ENCODE measurements around the gene TTC31.

Gene TTC31

DNA sequence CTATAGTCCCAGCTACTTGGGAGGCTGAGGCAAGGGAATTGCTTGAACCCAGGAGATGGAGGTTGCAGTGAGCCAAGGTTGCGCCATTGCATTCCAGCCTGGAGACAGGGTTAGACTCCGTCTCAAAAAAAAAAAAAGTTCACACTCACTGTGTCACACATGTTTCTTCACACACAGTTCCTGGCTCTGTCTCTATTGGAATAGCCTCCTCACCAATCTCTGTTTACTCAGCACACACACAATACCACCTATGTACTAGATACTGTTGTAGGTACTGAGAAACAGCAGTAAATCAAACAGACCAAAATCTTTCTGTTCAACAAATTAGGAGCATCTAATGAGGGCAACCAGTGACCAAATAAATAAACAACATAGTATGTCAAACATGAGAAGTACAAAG, 3.3 kb downstream of the TTC31 start:
- Histone ChIP-seq H3K4me3 (ENCODE audit: insufficient read depth, low read length, poor library complexity, severe bottlenecking) (no peak overlapping the region), H3K27me3 (ENCODE audit: low read length) (no peaks in the 10 kb centered on the region), H3K9me2 (replicated peaks; ENCODE audit: insufficient read depth, low read length) (no peaks in the 10 kb centered on the region), H3K36me3 (ENCODE audit: low read length) (no peaks in the 10 kb centered on the region), H2AFZ (ENCODE audit: low read depth, low read length, severe bottlenecking) (no peak overlapping the region), H3K9me3 (ENCODE audit: insufficient read depth, low read length) (no peaks in the 10 kb centered on the region), H4K20me1 (ENCODE audit: low read depth, low read length) (no peaks in the 10 kb centered on the region), H3K27ac (ENCODE audit: low read depth, low read length) (no peak overlapping the region), H3F3A (ENCODE audit: insufficient read depth) (no peaks in the 10 kb centered on the region), H3K79me2 (ENCODE audit: insufficient read depth, low read length) (peaks cover 26% of the 10 kb centered on the region), H3K4me2 (ENCODE audit: low read depth, low read length, poor library complexity, severe bottlenecking) (no peak overlapping the region), H3K9ac (ENCODE audit: low read length) (no peak overlapping the region)
- no peak for TF ChIP-seq CTCF (IDR thresholded peaks at IDR 0.05; ENCODE audit: insufficient read depth, low read length, poor library complexity, severe bottlenecking)
- TF ChIP-seq EZH2phosphoT487 (conservative IDR thresholded peaks at IDR 0.05; ENCODE audit: low read length): no peak

- H3K4me2 ChIP-seq (ENCODE audit: low read depth, low read length, poor library complexity, severe bottlenecking): no peak overlapping the region
- TF ChIP-seq EZH2phosphoT487 (conservative IDR thresholded peaks at IDR 0.05; ENCODE audit: low read length) (no peak), CTCF (IDR thresholded peaks at IDR 0.05; ENCODE audit: insufficient read depth, low read length, poor library complexity, severe bottlenecking) (no peak)
These were observed 6.0 kb downstream of the TTC31 start for GRCh38 chr2:74488643-74489481.

GRCh38 chr2:74489906-74490305, 7.0 kb downstream of the TTC31 start:
- Histone ChIP-seq H3K27me3 (ENCODE audit: low read length) (no peaks in the 10 kb centered on the region), H3K27ac (ENCODE audit: low read depth, low read length) (no peak overlapping the region), H3F3A (ENCODE audit: insufficient read depth) (no peaks in the 10 kb centered on the region), H3K9ac (ENCODE audit: low read length) (no peak overlapping the region), H3K4me2 (ENCODE audit: low read depth, low read length, poor library complexity, severe bottlenecking) (no peak overlapping the region), H3K4me3 (ENCODE audit: insufficient read depth, low read length, poor library complexity, severe bottlenecking) (no peak overlapping the region), H2AFZ (ENCODE audit: low read depth, low read length, severe bottlenecking) (no peak overlapping the region), H3K9me3 (ENCODE audit: insufficient read depth, low read length) (no peaks in the 10 kb centered on the region), H3K9me2 (replicated peaks; ENCODE audit: insufficient read depth, low read length) (no peaks in the 10 kb centered on the region), H4K20me1 (ENCODE audit: low read depth, low read length) (no peaks in the 10 kb centered on the region), H3K36me3 (ENCODE audit: low read length) (no peaks in the 10 kb centered on the region), H3K79me2 (ENCODE audit: insufficient read depth, low read length) (no peaks in the 10 kb centered on the region)
- TF ChIP-seq EZH2phosphoT487 (conservative IDR thresholded peaks at IDR 0.05; ENCODE audit: low read length): no peak
- no peak for TF ChIP-seq CTCF (IDR thresholded peaks at IDR 0.05; ENCODE audit: insufficient read depth, low read length, poor library complexity, severe bottlenecking)

More at GRCh38 chr2:74488643-74489481, 6.0 kb downstream of the TTC31 start:
- no peaks in the 10 kb centered on the region for H3F3A ChIP-seq (ENCODE audit: insufficient read depth)
- H3K4me3 ChIP-seq (ENCODE audit: insufficient read depth, low read length, poor library complexity, severe bottlenecking): no peak overlapping the region
- H3K9ac ChIP-seq (ENCODE audit: low read length): no peak overlapping the region
- H3K9me3 ChIP-seq (ENCODE audit: insufficient read depth, low read length): no peaks in the 10 kb centered on the region
- no peak overlapping the region for H3K27ac ChIP-seq (ENCODE audit: low read depth, low read length)
- no peaks in the 10 kb centered on the region for H3K9me2 ChIP-seq (replicated peaks; ENCODE audit: insufficient read depth, low read length)
- H4K20me1 ChIP-seq (ENCODE audit: low read depth, low read length): no peaks in the 10 kb centered on the region
- H3K36me3 ChIP-seq (ENCODE audit: low read length): no peaks in the 10 kb centered on the region
- H3K27me3 ChIP-seq (ENCODE audit: low read length): no peaks in the 10 kb centered on the region
- H2AFZ ChIP-seq (ENCODE audit: low read depth, low read length, severe bottlenecking): no peak overlapping the region
- peaks cover 4% of the 10 kb centered on the region for H3K79me2 ChIP-seq (ENCODE audit: insufficient read depth, low read length)

Measured in SU-DHL-6 (cell line).